HL-60 (cell line): ENCODE results near the gene ST6GAL1.

Experiments
- GABPA ChIP-seq: IDR thresholded peaks from 2 replicates; pipeline ENCODE4 v1.6.1; 2012; ENCODE audit warnings: low read depth
- POLR2AphosphoS5 ChIP-seq: IDR thresholded peaks from 2 replicates; pipeline ENCODE4 v1.6.1; 2012; ENCODE audit warnings: low read depth
- TF ChIP-seq, protein P1 (sequence below): IDR thresholded peaks from 2 replicates; pipeline ENCODE4 v1.6.1; 2012; ENCODE audit warnings: low read depth; ENCODE audit not compliant: insufficient replicate concordance
- TF ChIP-seq, protein P2 (sequence below): IDR thresholded peaks from one replicate; pipeline ENCODE4 v1.5.1; 2011; ENCODE audit warnings: low read length, control low read depth, inconsistent platforms; ENCODE audit not compliant: insufficient read depth

DNA sequence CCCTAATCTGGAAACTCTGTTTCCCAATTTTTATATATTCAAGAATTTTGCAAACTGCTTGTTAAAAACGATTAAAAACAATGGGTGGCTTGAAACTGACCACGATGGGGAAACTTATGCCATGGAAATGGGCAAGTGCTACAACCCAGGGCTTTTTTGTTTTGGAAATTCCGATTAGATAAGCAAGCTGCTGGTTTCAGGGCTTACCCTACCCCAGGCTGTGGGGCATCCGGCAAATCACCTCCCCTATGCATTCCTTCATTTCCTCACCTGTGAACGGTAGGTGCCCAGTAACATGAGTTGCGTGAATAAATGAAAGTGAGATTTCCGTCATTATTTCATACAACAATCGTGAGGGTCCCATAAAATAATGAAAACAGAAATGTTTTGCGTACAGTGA, 34.3 kb downstream of the ST6GAL1 start:
- TF ChIP-seq, protein P1, sequence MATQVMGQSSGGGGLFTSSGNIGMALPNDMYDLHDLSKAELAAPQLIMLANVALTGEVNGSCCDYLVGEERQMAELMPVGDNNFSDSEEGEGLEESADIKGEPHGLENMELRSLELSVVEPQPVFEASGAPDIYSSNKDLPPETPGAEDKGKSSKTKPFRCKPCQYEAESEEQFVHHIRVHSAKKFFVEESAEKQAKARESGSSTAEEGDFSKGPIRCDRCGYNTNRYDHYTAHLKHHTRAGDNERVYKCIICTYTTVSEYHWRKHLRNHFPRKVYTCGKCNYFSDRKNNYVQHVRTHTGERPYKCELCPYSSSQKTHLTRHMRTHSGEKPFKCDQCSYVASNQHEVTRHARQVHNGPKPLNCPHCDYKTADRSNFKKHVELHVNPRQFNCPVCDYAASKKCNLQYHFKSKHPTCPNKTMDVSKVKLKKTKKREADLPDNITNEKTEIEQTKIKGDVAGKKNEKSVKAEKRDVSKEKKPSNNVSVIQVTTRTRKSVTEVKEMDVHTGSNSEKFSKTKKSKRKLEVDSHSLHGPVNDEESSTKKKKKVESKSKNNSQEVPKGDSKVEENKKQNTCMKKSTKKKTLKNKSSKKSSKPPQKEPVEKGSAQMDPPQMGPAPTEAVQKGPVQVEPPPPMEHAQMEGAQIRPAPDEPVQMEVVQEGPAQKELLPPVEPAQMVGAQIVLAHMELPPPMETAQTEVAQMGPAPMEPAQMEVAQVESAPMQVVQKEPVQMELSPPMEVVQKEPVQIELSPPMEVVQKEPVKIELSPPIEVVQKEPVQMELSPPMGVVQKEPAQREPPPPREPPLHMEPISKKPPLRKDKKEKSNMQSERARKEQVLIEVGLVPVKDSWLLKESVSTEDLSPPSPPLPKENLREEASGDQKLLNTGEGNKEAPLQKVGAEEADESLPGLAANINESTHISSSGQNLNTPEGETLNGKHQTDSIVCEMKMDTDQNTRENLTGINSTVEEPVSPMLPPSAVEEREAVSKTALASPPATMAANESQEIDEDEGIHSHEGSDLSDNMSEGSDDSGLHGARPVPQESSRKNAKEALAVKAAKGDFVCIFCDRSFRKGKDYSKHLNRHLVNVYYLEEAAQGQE, result no peak
- TF ChIP-seq, protein P2, sequence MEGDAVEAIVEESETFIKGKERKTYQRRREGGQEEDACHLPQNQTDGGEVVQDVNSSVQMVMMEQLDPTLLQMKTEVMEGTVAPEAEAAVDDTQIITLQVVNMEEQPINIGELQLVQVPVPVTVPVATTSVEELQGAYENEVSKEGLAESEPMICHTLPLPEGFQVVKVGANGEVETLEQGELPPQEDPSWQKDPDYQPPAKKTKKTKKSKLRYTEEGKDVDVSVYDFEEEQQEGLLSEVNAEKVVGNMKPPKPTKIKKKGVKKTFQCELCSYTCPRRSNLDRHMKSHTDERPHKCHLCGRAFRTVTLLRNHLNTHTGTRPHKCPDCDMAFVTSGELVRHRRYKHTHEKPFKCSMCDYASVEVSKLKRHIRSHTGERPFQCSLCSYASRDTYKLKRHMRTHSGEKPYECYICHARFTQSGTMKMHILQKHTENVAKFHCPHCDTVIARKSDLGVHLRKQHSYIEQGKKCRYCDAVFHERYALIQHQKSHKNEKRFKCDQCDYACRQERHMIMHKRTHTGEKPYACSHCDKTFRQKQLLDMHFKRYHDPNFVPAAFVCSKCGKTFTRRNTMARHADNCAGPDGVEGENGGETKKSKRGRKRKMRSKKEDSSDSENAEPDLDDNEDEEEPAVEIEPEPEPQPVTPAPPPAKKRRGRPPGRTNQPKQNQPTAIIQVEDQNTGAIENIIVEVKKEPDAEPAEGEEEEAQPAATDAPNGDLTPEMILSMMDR, result no peak
- no peak for TF ChIP-seq POLR2AphosphoS5
- TF ChIP-seq GABPA, result no peak
